Measurements from ENCODE around the gene CTDP1.

Gene CTDP1

GRCh38 chr18:79799619-79800370 is 120.2 kb downstream of the CTDP1 start:
- no peak for DNase-seq

GRCh38 chr18:79800371-79801180 is 121.0 kb downstream of the CTDP1 start:
- DNase-seq: no peak

- no peak for DNase-seq
Measured at GRCh38 chr18:79801217-79801616, 121.6 kb downstream of the CTDP1 start.

- no peak for DNase-seq
Measured at GRCh38 chr18:79801641-79802040, 122.0 kb downstream of the CTDP1 start.

- DNase-seq: no peak
Measured at GRCh38 chr18:79802298-79802697, 122.7 kb downstream of the CTDP1 start.

GRCh38 chr18:79803611-79804051 is 124.0 kb downstream of the CTDP1 start:
- no peak for DNase-seq
